Progenitor cell of endocrine pancreas (in vitro differentiated cells): Measurements from ENCODE around the gene MRPL43. TPM values are rescaled to one million over a fixed set of nuclear protein-coding genes. Genes with fewer than 3 reads are reported as not detected.

Source experiments
- DNase-seq: peaks from one replicate; pipeline ENCODE4 v3.0.0; 2021; ENCODE audit warnings: low spot score; ENCODE audit not compliant: unreplicated experiment
- H3K27ac Mint-ChIP-seq: 2 replicates; pipeline ENCODE4 v1.8.0; 2021; ENCODE audit warnings: mild to moderate bottlenecking, moderate library complexity, mixed read lengths
- H3K27me3 Mint-ChIP-seq: 2 replicates; pipeline ENCODE4 v1.8.0; 2021; ENCODE audit warnings: mixed read lengths
- H3K36me3 Mint-ChIP-seq: 2 replicates; pipeline ENCODE4 v1.8.0; 2022; ENCODE audit warnings: mixed read lengths; ENCODE audit not compliant: insufficient read depth
- H3K4me1 Mint-ChIP-seq: 2 replicates; pipeline ENCODE4 v1.8.0; 2021; ENCODE audit warnings: low read depth, mixed read lengths
- H3K4me3 Mint-ChIP-seq: 2 replicates; pipeline ENCODE4 v1.8.0; 2021; ENCODE audit warnings: low read depth, mild to moderate bottlenecking, moderate library complexity, mixed read lengths
- H3K9me3 Mint-ChIP-seq: 2 replicates; pipeline ENCODE4 v1.8.0; 2021; ENCODE audit warnings: low read depth, mixed read lengths
- microRNA-seq: library from miRNA; unstranded; fragments of <30 nt; microRNA quantifications from one replicate; pipeline ENCODE4 v1.1.0, GENCODE V29; 2020; ENCODE audit warnings: borderline number of aligned reads; ENCODE audit not compliant: unreplicated experiment
- total RNA-seq: library from RNA; stranded (reverse); gene quantifications from 2 replicates; pipeline ENCODE4 v1.2.1, GENCODE V29; 2021
- TF ChIP-seq, protein P1 (sequence below): fragments of 200-600 bp; sonication (generic); IDR thresholded peaks from one replicate; pipeline ENCODE4 v1.5.0; 2021; ENCODE audit warnings: antibody characterized with exemption, mild to moderate bottlenecking; ENCODE audit not compliant: unreplicated experiment

MRPL43 gene
- total RNA-seq, 1 donor from 2014 or later = 70.7 TPM

DNA sequence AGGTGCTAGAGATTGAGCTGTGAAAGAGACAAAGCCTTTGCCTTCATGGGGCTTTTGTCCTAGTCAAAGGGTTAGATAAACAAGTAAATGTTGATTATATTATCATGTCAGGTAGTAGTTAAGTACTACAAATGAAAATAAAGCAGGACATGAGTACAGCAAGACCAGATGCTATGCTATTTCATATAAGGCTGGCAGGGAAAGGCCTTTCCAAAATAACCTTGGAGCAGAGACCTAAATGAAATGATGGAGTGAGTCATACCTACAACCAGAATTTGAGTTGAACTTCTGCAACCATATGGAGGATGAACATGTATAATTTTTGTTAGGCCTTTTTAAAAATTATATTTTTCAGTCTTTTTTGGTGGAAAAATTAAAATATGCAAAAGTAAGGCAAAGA lies 41.5 kb downstream of the MRPL43 start:
- H3K4me1 Mint-ChIP-seq = no peaks in the 10 kb centered on the region
- no peak for DNase-seq
- H3K36me3 Mint-ChIP-seq = peaks cover 16% of the 10 kb centered on the region
- H3K27me3 Mint-ChIP-seq = no peaks in the 10 kb centered on the region
- TF ChIP-seq, protein P1, sequence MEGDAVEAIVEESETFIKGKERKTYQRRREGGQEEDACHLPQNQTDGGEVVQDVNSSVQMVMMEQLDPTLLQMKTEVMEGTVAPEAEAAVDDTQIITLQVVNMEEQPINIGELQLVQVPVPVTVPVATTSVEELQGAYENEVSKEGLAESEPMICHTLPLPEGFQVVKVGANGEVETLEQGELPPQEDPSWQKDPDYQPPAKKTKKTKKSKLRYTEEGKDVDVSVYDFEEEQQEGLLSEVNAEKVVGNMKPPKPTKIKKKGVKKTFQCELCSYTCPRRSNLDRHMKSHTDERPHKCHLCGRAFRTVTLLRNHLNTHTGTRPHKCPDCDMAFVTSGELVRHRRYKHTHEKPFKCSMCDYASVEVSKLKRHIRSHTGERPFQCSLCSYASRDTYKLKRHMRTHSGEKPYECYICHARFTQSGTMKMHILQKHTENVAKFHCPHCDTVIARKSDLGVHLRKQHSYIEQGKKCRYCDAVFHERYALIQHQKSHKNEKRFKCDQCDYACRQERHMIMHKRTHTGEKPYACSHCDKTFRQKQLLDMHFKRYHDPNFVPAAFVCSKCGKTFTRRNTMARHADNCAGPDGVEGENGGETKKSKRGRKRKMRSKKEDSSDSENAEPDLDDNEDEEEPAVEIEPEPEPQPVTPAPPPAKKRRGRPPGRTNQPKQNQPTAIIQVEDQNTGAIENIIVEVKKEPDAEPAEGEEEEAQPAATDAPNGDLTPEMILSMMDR = no peak
- H3K27ac Mint-ChIP-seq = no peak overlapping the region
- no peak overlapping the region for H3K4me3 Mint-ChIP-seq
- no peaks in the 10 kb centered on the region for H3K9me3 Mint-ChIP-seq

DNA sequence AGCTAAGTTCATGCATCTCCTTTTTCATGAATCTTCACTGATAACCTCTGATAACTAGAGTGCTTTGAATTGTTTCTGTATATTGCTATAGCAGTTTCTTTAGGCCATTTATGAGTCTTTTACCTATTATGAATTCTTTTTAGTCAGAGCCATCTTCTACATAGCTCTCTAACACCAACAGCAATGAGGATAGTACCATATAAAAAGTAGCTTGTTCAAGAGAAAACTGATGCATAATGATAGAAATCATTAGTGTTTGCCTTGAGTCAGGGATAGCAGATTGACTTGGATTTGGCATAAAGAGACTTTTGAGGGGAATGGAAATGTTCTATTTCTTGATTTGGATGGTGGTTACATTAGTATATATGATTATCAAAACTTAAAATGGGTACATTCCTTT lies 43.8 kb downstream of the MRPL43 start:
- TF ChIP-seq, protein P1 = no peak
- H3K4me1 Mint-ChIP-seq = no peaks in the 10 kb centered on the region
- H3K27me3 Mint-ChIP-seq = no peaks in the 10 kb centered on the region
- H3K9me3 Mint-ChIP-seq = no peaks in the 10 kb centered on the region
- no peak for DNase-seq
- H3K36me3 Mint-ChIP-seq = peaks cover 17% of the 10 kb centered on the region
- H3K27ac Mint-ChIP-seq = no peak overlapping the region
- H3K4me3 Mint-ChIP-seq = no peak overlapping the region

DNA sequence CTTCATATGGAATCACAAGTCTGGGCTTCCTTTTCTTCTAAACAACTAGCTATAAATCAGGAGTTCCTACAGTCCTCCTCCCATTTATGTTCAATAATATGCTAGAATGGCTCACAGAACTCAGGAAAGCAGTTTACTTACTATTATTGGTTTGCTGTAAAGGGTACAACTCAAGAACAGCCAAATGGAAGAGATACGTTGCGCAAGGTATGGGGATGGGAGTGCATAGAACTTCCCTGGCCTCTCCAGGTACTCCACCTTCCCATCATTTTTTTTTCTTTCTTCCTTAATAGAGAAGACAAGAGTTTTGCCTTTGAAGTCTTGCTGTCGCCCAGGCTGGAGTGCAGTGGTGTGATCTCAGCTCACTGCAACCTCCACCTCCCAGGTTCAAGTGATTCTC lies 45.1 kb downstream of the MRPL43 start:
- H3K4me1 Mint-ChIP-seq = no peaks in the 10 kb centered on the region
- H3K27ac Mint-ChIP-seq = no peak overlapping the region
- no peak overlapping the region for H3K4me3 Mint-ChIP-seq
- DNase-seq = no peak
- H3K9me3 Mint-ChIP-seq = no peaks in the 10 kb centered on the region
- H3K27me3 Mint-ChIP-seq = no peaks in the 10 kb centered on the region
- TF ChIP-seq, protein P1 = no peak
- peaks cover 21% of the 10 kb centered on the region for H3K36me3 Mint-ChIP-seq

DNA sequence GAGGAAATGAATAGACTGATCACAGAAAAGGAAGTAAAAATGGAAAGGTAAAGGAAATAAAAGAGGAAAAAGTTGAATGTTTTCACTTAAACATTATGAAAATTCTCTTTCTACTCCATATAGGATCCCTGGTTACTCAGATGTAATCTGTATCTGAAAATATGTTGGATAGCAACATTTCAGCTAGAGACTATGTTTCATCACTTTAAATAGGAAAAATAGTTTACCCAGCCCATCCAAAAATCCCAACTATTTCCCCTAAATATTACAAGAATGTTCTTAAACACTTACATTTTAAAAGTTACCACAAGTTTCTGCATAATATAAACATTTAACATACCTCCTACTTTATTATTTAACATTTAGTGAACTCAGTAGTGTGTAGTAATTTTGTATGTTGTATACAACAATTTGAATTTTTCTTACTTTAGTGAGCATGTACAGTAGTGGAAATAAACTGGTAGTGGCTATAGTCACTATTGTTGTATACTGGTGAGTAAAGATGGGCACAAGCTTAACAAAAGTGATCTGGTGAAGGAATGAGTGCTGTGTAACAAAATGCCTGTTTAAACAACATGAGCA lies 47.4 kb downstream of the MRPL43 start:
- no peak for DNase-seq
- TF ChIP-seq, protein P1 = no peak
- Mint-ChIP-seq H3K9me3 (no peaks in the 10 kb centered on the region), H3K4me1 (no peaks in the 10 kb centered on the region), H3K27ac (no peak overlapping the region), H3K36me3 (peaks cover 17% of the 10 kb centered on the region), H3K4me3 (no peak overlapping the region), H3K27me3 (no peaks in the 10 kb centered on the region)

Small RNA genes lying within 50 kb of the gene (microRNA-seq; reads per million reads assigned to microRNA genes)
- not detected for gene MIR608

Other genes starting within 250 kb of the MRPL43 start
- not detected in 2 replicates for gene PAX2, start 241.9 kb downstream of the MRPL43 start, total RNA-seq
- gene SLF2, start 74.5 kb downstream of the MRPL43 start, total RNA-seq = 29.9 and 31.8 TPM in 2 replicates
- 57.1 and 62.3 TPM in 2 replicates for gene SEMA4G, start 18.0 kb downstream of the MRPL43 start, total RNA-seq
- 12.8 and 13.3 TPM in 2 replicates for gene TWNK, start within 50 bp of the MRPL43 start, total RNA-seq
- gene LZTS2, start 12.3 kb upstream of the MRPL43 start, total RNA-seq = 81.1 and 83.2 TPM in 2 replicates
- gene PDZD7, start 43.6 kb upstream of the MRPL43 start, total RNA-seq = 0.29 and 0.84 TPM in 2 replicates
- 4.4 and 6.1 TPM in 2 replicates for gene SFXN3, start 43.7 kb upstream of the MRPL43 start, total RNA-seq
- gene KAZALD1, start 74.5 kb upstream of the MRPL43 start, total RNA-seq = 1.3 and 2.0 TPM in 2 replicates
- not detected in 2 replicates for gene TLX1, start 143.8 kb upstream of the MRPL43 start, total RNA-seq
- not detected in 2 replicates for gene LBX1, start 242.0 kb upstream of the MRPL43 start, total RNA-seq